HL-60 (cell line): ENCODE results near the gene TLR8.

Experiments used
- DNase-seq, 2 experiments: peaks; one replicate each; pipeline ENCODE4 v3.0.0-alpha.2; 2010 to 2020; ENCODE audit warnings: low read depth in 1 of 2, low spot score in 1 of 2
- H3K27ac ChIP-seq: fragments of 250-450 bp; sonication (Bioruptor Pico); replicated peaks from 2 replicates; pipeline ENCODE4 v1.5.1; 2020; ENCODE audit warnings: mild to moderate bottlenecking, moderate library complexity
- H3K27me3 ChIP-seq: fragments of 250-450 bp; sonication (Bioruptor Pico); 2 replicates; pipeline ENCODE4 v1.5.1; 2021; ENCODE audit warnings: mild to moderate bottlenecking, moderate library complexity; ENCODE audit not compliant: insufficient read depth, poor library complexity, severe bottlenecking
- H3K4me3 ChIP-seq: replicated peaks from 2 replicates; pipeline ENCODE4 v1.5.1; 2011; ENCODE audit warnings: mild to moderate bottlenecking, control low read depth, low read length; ENCODE audit not compliant: insufficient read depth
- GABPA ChIP-seq: IDR thresholded peaks from 2 replicates; pipeline ENCODE4 v1.6.1; 2012; ENCODE audit warnings: low read depth
- POLR2AphosphoS5 ChIP-seq: IDR thresholded peaks from 2 replicates; pipeline ENCODE4 v1.6.1; 2012; ENCODE audit warnings: low read depth
- SPI1 ChIP-seq: IDR thresholded peaks from 2 replicates; pipeline ENCODE4 v1.6.1; 2012; ENCODE audit warnings: low read depth, mild to moderate bottlenecking, borderline replicate concordance
- TF ChIP-seq, protein P1 (sequence below): IDR thresholded peaks from 2 replicates; pipeline ENCODE4 v1.6.1; 2012; ENCODE audit warnings: low read depth; ENCODE audit not compliant: insufficient replicate concordance
- TF ChIP-seq, protein P2 (sequence below): IDR thresholded peaks from one replicate; pipeline ENCODE4 v1.5.1; 2011; ENCODE audit warnings: low read length, control low read depth, inconsistent platforms; ENCODE audit not compliant: insufficient read depth

The TLR8 gene

DNA sequence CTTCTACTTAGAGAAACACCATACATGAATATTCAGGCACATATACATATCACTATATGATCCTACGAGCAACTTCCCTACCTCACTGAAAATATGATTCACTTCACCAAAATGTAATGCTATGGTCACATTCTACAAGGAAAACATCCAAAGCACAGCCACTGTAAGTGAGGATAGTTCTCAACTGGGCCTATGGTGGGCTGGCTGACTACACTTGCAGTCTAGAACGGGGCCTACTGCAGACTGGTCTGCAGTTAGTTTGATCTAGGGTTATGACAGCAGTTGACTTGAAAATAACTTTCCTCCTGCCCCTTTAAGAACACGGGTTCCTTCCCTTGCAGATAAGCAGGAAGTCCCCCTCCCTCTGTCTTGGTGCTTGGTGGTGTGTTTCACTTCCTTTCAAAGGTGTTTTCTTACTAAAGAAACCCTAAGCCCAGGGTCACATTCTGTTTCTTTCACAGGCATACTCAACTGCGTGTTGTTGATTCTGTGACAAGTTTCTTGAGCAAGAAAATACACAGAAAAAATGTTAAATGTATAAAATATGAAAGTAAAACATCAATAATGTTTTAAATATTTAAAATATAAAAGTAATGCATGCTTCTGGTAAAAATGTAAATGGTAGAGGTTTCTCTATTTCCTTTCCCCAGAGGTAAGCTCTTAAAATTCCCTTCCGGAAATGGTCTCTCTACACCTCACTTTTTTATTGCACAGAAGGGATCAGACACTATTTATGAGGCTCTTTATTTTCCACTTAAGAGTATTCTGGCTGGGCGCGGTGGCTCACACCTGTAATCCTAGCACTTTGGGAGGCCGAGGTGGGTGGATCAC, 50.5 kb downstream of the TLR8 start:
- H3K27me3 ChIP-seq: no peaks in the 10 kb centered on the region
- H3K27ac ChIP-seq: peak overlapping the region; percentile 99
- no peak for TF ChIP-seq GABPA
- TF ChIP-seq, protein P1, sequence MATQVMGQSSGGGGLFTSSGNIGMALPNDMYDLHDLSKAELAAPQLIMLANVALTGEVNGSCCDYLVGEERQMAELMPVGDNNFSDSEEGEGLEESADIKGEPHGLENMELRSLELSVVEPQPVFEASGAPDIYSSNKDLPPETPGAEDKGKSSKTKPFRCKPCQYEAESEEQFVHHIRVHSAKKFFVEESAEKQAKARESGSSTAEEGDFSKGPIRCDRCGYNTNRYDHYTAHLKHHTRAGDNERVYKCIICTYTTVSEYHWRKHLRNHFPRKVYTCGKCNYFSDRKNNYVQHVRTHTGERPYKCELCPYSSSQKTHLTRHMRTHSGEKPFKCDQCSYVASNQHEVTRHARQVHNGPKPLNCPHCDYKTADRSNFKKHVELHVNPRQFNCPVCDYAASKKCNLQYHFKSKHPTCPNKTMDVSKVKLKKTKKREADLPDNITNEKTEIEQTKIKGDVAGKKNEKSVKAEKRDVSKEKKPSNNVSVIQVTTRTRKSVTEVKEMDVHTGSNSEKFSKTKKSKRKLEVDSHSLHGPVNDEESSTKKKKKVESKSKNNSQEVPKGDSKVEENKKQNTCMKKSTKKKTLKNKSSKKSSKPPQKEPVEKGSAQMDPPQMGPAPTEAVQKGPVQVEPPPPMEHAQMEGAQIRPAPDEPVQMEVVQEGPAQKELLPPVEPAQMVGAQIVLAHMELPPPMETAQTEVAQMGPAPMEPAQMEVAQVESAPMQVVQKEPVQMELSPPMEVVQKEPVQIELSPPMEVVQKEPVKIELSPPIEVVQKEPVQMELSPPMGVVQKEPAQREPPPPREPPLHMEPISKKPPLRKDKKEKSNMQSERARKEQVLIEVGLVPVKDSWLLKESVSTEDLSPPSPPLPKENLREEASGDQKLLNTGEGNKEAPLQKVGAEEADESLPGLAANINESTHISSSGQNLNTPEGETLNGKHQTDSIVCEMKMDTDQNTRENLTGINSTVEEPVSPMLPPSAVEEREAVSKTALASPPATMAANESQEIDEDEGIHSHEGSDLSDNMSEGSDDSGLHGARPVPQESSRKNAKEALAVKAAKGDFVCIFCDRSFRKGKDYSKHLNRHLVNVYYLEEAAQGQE: no peak
- TF ChIP-seq SPI1: peak; percentile 80
- no peak for TF ChIP-seq POLR2AphosphoS5
- H3K4me3 ChIP-seq: no peak overlapping the region
- DNase-seq: peak; percentile 77 to 93

DNA sequence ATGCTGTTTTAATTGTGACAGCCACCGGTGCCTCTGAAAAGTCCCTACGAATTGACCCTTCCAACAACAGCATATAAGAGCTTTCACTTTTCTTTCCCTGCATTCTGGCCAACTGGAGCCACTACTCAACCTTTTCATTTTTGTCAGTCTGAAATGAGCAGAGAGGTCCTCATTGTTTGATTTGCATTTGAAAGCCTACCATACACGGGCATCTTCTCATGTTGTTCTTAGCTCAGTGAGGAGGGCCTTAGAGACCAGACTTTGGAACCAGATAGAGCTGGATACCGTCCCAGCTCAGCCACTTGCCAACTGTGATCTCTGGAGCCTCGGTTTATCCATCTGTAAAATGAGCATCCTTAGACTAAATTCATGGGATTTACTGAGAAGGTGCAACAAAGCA, 51.6 kb downstream of the TLR8 start:
- Histone ChIP-seq H3K27ac (peak overlapping the region; percentile 99), H3K4me3 (no peak overlapping the region), H3K27me3 (no peaks in the 10 kb centered on the region)
- TF ChIP-seq, protein P2, sequence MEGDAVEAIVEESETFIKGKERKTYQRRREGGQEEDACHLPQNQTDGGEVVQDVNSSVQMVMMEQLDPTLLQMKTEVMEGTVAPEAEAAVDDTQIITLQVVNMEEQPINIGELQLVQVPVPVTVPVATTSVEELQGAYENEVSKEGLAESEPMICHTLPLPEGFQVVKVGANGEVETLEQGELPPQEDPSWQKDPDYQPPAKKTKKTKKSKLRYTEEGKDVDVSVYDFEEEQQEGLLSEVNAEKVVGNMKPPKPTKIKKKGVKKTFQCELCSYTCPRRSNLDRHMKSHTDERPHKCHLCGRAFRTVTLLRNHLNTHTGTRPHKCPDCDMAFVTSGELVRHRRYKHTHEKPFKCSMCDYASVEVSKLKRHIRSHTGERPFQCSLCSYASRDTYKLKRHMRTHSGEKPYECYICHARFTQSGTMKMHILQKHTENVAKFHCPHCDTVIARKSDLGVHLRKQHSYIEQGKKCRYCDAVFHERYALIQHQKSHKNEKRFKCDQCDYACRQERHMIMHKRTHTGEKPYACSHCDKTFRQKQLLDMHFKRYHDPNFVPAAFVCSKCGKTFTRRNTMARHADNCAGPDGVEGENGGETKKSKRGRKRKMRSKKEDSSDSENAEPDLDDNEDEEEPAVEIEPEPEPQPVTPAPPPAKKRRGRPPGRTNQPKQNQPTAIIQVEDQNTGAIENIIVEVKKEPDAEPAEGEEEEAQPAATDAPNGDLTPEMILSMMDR: no peak
- no peak for TF ChIP-seq GABPA
- TF ChIP-seq, protein P1: no peak
- no peak for DNase-seq

DNA sequence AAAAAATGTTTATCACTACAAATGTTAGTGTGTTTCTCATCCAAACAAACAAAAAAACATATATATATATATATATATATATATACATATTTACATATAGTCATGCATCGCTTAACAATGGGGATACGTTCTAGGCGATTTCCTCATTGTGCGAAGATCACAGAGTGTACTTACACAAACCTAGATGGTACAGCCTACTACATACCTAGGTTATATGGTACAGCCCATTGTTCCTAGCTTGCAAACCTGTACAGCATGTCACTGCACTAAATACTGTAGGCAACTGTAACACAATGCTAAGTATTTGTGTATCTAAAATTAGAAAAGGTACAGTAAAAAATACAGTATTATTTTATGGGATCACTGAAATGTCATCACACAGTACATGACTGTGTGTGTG, 52.0 kb downstream of the TLR8 start:
- peak overlapping the region; percentile 99; the same call in 1 of the 2 replicates for H3K27ac ChIP-seq
- no peaks in the 10 kb centered on the region for H3K27me3 ChIP-seq
- H3K4me3 ChIP-seq: no peak overlapping the region
- DNase-seq: no peak
- TF ChIP-seq SPI1 (no peak), POLR2AphosphoS5 (no peak), GABPA (no peak)
- TF ChIP-seq, protein P2: no peak
- TF ChIP-seq, protein P1: no peak
